Caco-2 (cell line): Measurements from ENCODE around the gene SLC4A3. TPM values are rescaled to one million over a fixed set of nuclear protein-coding genes. Genes with fewer than 3 reads are reported as not detected.

Experiments used
- BruUV-seq: library from RNA; stranded (reverse); fragments of 400-500 nt; replicated peaks from 2 replicates; lab custom pipeline; 2021; lab: Mats Ljungman, UMichigan
- CTCF ChIA-PET: fragments of 300-600 bp; sonication (Branson Sonifier 250); formaldehyde crosslinking; loops from one replicate; lab custom pipeline; 2022; ENCODE audit warnings: antibody characterized with exemption; lab: Charles Lee
- POLR2A ChIA-PET: fragments of 300-600 bp; sonication (Branson Sonifier 250); formaldehyde crosslinking; loops from one replicate; lab custom pipeline; 2022; ENCODE audit warnings: antibody characterized with exemption; lab: Charles Lee
- DNase-seq, 2 experiments: peaks; one replicate each; pipeline versions ENCODE4 v3.0.0 to v3.0.0-alpha.2; 2020 to 2022
- H3K27me3 ChIP-seq: replicated peaks from 2 replicates; pipeline ENCODE4 v1.6.0; 2011; ENCODE audit warnings: low read length; ENCODE audit not compliant: control insufficient read depth, insufficient read depth
- H3K36me3 ChIP-seq: 2 replicates; pipeline ENCODE4 v1.5.1; 2011; ENCODE audit warnings: low read length; ENCODE audit not compliant: control insufficient read depth, insufficient read depth
- H3K4me1 ChIP-seq: fragments of 250-450 bp; sonication (Bioruptor Pico); 2 replicates; pipeline ENCODE4 v1.5.1; 2020; ENCODE audit warnings: mild to moderate bottlenecking
- H3K4me3 ChIP-seq: 2 replicates; pipeline ENCODE4 v1.5.1; 2011; ENCODE audit warnings: low read depth, mild to moderate bottlenecking, control low read depth, low read length
- H3K9me3 ChIP-seq: fragments of 250-450 bp; sonication (Bioruptor Pico); 2 replicates; pipeline ENCODE4 v1.5.1; 2020; ENCODE audit warnings: mild to moderate bottlenecking, moderate library complexity
- H3K27ac Mint-ChIP-seq: one replicate; pipeline ENCODE4 v1.8.0; 2022; ENCODE audit warnings: mixed read lengths; ENCODE audit not compliant: unreplicated experiment
- H3K27me3 Mint-ChIP-seq: one replicate; pipeline ENCODE4 v1.8.0; 2022; ENCODE audit warnings: mixed read lengths; ENCODE audit not compliant: insufficient read depth, unreplicated experiment
- H3K36me3 Mint-ChIP-seq: one replicate; pipeline ENCODE4 v1.8.0; 2022; ENCODE audit warnings: mild to moderate bottlenecking, mixed read lengths; ENCODE audit not compliant: insufficient read depth, unreplicated experiment
- H3K4me1 Mint-ChIP-seq: one replicate; pipeline ENCODE4 v1.8.0; 2022; ENCODE audit warnings: low read depth, mixed read lengths; ENCODE audit not compliant: unreplicated experiment
- H3K4me3 Mint-ChIP-seq: one replicate; pipeline ENCODE4 v1.8.0; 2022; ENCODE audit warnings: mild to moderate bottlenecking, moderate library complexity, mixed read lengths; ENCODE audit not compliant: unreplicated experiment
- H3K9me3 Mint-ChIP-seq: one replicate; pipeline ENCODE4 v1.8.0; 2022; ENCODE audit warnings: mixed read lengths; ENCODE audit not compliant: unreplicated experiment
- CTCF ChIP-seq, 2 experiments: fragments of 200-600 bp in 1 of 2; IDR thresholded peaks; 1 replicate in 1 of 2; 2 replicates in 1 of 2; pipeline versions ENCODE4 v1.5.1 to v1.8.0; 2011 to 2022; ENCODE audit warnings: antibody characterized with exemption in 1 of 2, control low read depth in 1 of 2, inconsistent platforms in 1 of 2, low read depth in 1 of 2, low read length in 1 of 2, mild to moderate bottlenecking in 1 of 2, moderate library complexity in 1 of 2; ENCODE audit not compliant: insufficient read depth in 1 of 2, severe bottlenecking in 1 of 2, unreplicated experiment in 1 of 2
- intact Hi-C: fragments of 100-400 bp; cut with micrococcal nuclease; formaldehyde crosslinking; loops from one replicate; pipeline ENCODE4 v1.10.0; 2022; ENCODE audit not compliant: unreplicated experiment
- total RNA-seq: library from RNA; stranded (reverse); gene quantifications from 2 replicates; pipeline ENCODE4 v1.2.3, GENCODE V29; 2022

The SLC4A3 gene
- total RNA-seq, 1 experiment from 2014 or later, result 6.2 TPM

DNA sequence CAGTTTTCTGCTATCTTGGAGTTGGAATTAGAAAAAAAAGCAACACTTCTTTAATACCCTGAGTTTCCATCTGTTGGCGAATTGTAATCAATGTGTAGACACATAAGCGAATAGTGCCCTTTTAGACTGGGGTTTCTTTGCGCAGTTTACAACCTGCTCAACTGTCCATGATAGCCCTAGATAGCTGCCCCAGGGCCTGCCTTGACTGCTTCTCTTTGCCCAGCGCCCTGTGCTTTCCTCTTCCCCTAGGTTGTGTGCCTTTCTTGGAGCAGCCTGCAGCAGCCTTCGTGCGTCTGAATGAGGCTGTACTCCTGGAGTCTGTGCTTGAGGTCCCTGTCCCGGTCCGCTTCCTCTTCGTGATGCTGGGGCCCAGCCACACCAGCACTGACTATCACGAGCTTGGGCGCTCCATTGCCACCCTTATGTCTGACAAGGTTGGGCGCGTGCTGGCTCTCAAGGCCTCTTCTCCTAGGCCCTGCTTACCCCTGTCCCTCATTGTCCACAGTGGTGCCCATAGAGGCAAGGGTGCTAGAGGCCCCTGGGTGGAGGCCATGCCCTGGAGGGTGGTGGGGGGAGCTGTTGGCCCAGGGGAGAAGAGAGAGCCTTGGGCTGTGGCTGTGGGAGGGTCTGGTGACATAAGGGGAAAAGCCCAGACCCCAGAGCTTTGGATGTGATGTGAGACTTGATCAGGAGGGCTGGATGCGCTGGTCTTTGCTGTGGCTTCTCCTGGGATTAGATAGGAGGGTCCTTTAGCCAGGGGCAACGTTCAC lies 6.9 kb downstream of the SLC4A3 start:
- Mint-ChIP-seq H3K4me3 (no peak overlapping the region), H3K9me3 (no peaks in the 10 kb centered on the region), H3K27me3 (no peaks in the 10 kb centered on the region), H3K36me3 (peaks cover 1% of the 10 kb centered on the region), H3K4me1 (no peaks in the 10 kb centered on the region), H3K27ac (no peak overlapping the region)
- no peaks in the 10 kb centered on the region for H3K36me3 ChIP-seq
- intact Hi-C loops, result no loop called here
- POLR2A ChIA-PET, result no interaction called here
- H3K4me3 ChIP-seq, result no peak overlapping the region
- H3K27me3 ChIP-seq, result no peaks in the 10 kb centered on the region
- no peak for DNase-seq
- TF ChIP-seq CTCF (IDR thresholded peaks at IDR 0.05; ENCODE audit: insufficient read depth in 1 of 2, low read depth in 1 of 2, low read length in 1 of 2, severe bottlenecking in 1 of 2, unreplicated experiment in 1 of 2), result no peak
- BruUV-seq, result no TSS peak
- H3K4me1 ChIP-seq, result no peaks in the 10 kb centered on the region
- CTCF ChIA-PET, result no interaction called here
- no peaks in the 10 kb centered on the region for H3K9me3 ChIP-seq

DNA sequence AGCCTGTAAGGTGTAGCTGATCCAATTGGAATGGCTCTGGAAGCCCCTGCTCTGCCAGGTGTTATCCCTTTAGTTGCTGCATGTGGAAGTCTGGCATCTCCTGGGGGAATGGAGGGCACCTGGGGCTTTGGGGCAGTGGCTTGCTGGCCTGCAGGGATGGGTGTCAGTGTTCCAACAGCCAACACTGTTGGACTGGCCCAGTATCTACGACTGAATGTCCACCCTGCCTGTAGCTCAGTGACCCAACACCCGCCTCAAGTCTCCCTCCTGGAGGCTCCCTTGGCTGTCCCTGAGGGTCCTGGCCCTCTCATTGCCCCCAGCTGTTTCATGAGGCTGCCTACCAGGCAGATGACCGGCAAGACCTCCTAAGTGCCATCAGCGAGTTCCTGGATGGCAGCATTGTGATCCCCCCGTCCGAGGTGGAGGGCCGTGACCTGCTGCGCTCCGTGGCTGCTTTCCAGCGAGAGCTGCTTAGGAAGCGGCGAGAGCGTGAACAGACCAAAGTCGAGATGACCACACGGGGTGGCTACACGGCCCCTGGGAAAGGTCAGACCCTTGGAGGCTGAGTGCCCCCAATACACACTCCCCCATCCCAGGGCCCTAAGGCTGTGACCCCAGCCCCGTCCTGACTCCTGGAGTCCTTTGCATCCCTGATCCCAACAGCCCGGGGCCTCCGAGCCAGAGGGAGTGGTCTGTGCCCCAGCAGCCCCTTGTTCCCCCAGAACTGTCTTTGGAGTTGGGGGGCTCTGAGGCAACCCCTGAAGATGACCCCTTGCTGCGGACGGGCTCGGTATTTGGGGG lies 7.7 kb downstream of the SLC4A3 start:
- Mint-ChIP-seq H3K4me1 (no peaks in the 10 kb centered on the region), H3K9me3 (no peaks in the 10 kb centered on the region), H3K27me3 (no peaks in the 10 kb centered on the region), H3K4me3 (no peak overlapping the region), H3K36me3 (no peaks in the 10 kb centered on the region), H3K27ac (no peak overlapping the region)
- Histone ChIP-seq H3K27me3 (no peaks in the 10 kb centered on the region), H3K4me1 (no peaks in the 10 kb centered on the region), H3K9me3 (no peaks in the 10 kb centered on the region), H3K36me3 (no peaks in the 10 kb centered on the region), H3K4me3 (no peak overlapping the region)
- no peak for DNase-seq
- no peak for TF ChIP-seq CTCF (IDR thresholded peaks at IDR 0.05; ENCODE audit: insufficient read depth in 1 of 2, low read depth in 1 of 2, low read length in 1 of 2, severe bottlenecking in 1 of 2, unreplicated experiment in 1 of 2)
- ChIA-PET POLR2A (no interaction called here), CTCF (interaction anchor here (0.5 kb wide), 1 partner anchor 161 kb away, joined by 4 read pairs; no protein-coding TSS in a partner anchor)
- no TSS peak for BruUV-seq
- intact Hi-C loops, result no loop called here

DNA sequence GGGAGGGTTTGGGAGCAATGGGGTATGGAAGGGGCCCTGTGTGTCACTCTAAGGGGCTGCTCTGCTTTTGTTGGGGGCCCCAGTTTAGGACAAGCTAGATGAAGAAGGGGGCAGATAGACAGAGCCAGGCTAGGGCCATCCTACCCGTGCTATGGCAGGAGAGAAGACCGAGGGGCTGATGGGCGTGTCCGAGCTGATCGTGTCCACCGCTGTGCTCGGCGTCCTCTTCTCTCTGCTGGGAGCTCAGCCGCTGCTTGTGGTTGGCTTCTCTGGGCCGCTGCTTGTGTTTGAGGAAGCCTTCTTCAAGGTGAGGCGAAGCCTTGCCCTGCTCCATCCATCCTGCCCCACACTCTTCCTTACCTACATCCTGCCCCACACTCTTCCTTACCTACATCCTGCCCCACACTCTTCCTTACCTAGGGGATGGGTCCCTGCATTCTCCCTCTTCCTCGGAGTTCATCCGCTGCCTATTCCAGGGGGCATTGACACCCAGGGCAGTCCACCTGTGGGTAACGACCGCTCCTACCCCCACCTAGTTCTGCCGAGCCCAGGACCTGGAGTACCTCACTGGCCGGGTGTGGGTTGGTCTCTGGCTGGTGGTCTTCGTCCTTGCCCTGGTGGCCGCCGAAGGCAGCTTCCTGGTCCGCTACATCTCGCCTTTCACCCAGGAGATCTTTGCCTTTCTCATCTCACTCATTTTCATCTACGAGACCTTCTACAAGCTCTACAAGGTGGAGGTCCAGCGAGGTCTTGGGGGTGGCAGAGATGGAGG lies 8.9 kb downstream of the SLC4A3 start:
- POLR2A ChIA-PET, result interaction anchor here (0.6 kb wide), 1 partner anchor 38 kb away, joined by 3 read pairs; no protein-coding TSS in a partner anchor
- no peaks in the 10 kb centered on the region for H3K27me3 Mint-ChIP-seq
- intact Hi-C loops, result no loop called here

More for the DNA sequence above, 8.9 kb downstream of the SLC4A3 start:
- BruUV-seq, result no TSS peak
- no peak for TF ChIP-seq CTCF (IDR thresholded peaks at IDR 0.05; ENCODE audit: insufficient read depth in 1 of 2, low read depth in 1 of 2, low read length in 1 of 2, severe bottlenecking in 1 of 2, unreplicated experiment in 1 of 2)
- Histone ChIP-seq H3K4me3 (no peak overlapping the region), H3K4me1 (no peaks in the 10 kb centered on the region), H3K27me3 (no peaks in the 10 kb centered on the region), H3K36me3 (no peaks in the 10 kb centered on the region), H3K9me3 (no peaks in the 10 kb centered on the region)
- H3K4me3 Mint-ChIP-seq, result no peak overlapping the region
- H3K36me3 Mint-ChIP-seq, result no peaks in the 10 kb centered on the region
- H3K9me3 Mint-ChIP-seq, result no peaks in the 10 kb centered on the region
- no peaks in the 10 kb centered on the region for H3K4me1 Mint-ChIP-seq
- no peak overlapping the region for H3K27ac Mint-ChIP-seq
- DNase-seq, result no peak
- CTCF ChIA-PET, result no interaction called here
